ENCODE measurements around the gene WDTC1.
"Not testable (repeated sequence)": the region's sequence is repeated elsewhere in the genome, so short reads cannot be mapped to it uniquely, and the experiment has no call there.

WDTC1 gene

GRCh38 chr1:27253596-27253995, 19.2 kb downstream of the WDTC1 start:
- no peak for DNase-seq

- no peak for DNase-seq
Measured at GRCh38 chr1:27255136-27255535, 20.7 kb downstream of the WDTC1 start.

GRCh38 chr1:27257155-27257554, 22.7 kb downstream of the WDTC1 start:
- DNase-seq, result no peak

- DNase-seq, result no peak
Measured at GRCh38 chr1:27258598-27258997, 24.2 kb downstream of the WDTC1 start.

GRCh38 chr1:27267153-27267552, 32.7 kb downstream of the WDTC1 start:
- no peak for DNase-seq

- no peak for DNase-seq
Measured at GRCh38 chr1:27269276-27269675, 34.8 kb downstream of the WDTC1 start.

- no peak for DNase-seq
Measured at GRCh38 chr1:27274204-27274603, 39.8 kb downstream of the WDTC1 start.

- no peak for DNase-seq
Measured at GRCh38 chr1:27275696-27276095, 41.3 kb downstream of the WDTC1 start.

GRCh38 chr1:27284425-27285273, 50.2 kb downstream of the WDTC1 start:
- peak; percentile 41 for DNase-seq

- DNase-seq, result no peak
Measured at GRCh38 chr1:27285274-27285660, 50.8 kb downstream of the WDTC1 start.

- not testable (repeated sequence) for DNase-seq
Measured at GRCh38 chr1:27285821-27286220, 51.4 kb downstream of the WDTC1 start.

- not testable (repeated sequence) for DNase-seq
Measured at GRCh38 chr1:27289125-27289524, 54.7 kb downstream of the WDTC1 start.

GRCh38 chr1:27290581-27290980, 56.1 kb downstream of the WDTC1 start:
- no peak for DNase-seq

GRCh38 chr1:27292106-27292505, 57.7 kb downstream of the WDTC1 start:
- no peak for DNase-seq

GRCh38 chr1:27293915-27294314, 59.5 kb downstream of the WDTC1 start:
- DNase-seq, result no peak

GRCh38 chr1:27296773-27297291, 62.4 kb downstream of the WDTC1 start:
- no peak for DNase-seq

GRCh38 chr1:27297903-27298302, 63.5 kb downstream of the WDTC1 start:
- DNase-seq, result no peak

- DNase-seq, result no peak
Measured at GRCh38 chr1:27298632-27299384, 64.4 kb downstream of the WDTC1 start.

- no peak for DNase-seq
Measured at GRCh38 chr1:27299385-27300271, 65.2 kb downstream of the WDTC1 start.

- DNase-seq, result peak; percentile 25
Measured at GRCh38 chr1:27300341-27301051, 66.1 kb downstream of the WDTC1 start.

- DNase-seq, result no peak
Measured at GRCh38 chr1:27301052-27301422, 66.6 kb downstream of the WDTC1 start.

GRCh38 chr1:27301582-27302199, 67.3 kb downstream of the WDTC1 start:
- DNase-seq, result no peak

Data from NCI-H748 treated with DMSO at 0.1 percent for 48 hours (cell line).